IPS DF 19.7 (cell line): ENCODE measurements around the gene HAUS7.

ENCODE experiments used
- DNase-seq: peaks from one replicate; pipeline ENCODE4 v3.0.0-alpha.2; 2013; ENCODE audit warnings: low read depth, low spot score

Gene HAUS7

DNA sequence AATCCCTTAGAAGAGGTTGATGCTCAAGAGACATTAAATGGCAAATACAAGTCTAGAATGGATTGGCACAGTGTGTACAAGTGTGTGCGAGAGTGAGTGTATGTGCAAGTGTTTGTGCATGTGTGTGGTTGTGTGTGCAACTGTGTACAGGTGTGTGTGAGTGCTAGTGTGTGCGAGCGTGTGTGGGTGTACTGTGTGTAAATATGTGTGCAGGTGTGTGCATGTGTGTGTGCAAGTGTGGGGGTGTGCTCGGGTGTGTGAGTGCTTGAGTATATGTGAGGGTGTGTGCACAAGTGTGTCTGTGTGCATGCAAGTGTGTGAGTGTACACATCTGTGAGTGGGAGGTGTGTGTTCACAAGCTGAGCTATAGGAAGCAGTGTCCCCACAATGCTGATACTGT, 30.4 kb downstream of the HAUS7 start:
- DNase-seq, result no peak

DNA sequence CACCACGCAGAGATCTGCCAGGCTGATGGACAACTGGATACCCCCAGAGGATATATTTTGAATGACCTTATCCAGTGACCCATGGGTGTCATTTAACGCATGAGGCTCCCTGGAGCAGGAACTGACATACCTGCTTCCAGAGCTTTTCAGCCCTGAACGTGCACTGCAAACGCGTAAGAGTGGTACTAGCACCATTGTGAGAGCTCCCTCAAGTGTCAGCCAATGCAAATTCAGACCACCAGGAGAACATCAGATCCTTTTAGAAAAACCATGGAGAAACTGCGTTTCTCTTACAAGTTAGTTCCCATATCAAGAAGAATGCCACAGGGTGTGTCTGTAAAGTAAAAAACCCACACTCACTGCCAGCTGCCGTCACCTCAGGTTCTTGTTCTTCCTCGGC, 31.8 kb downstream of the HAUS7 start:
- DNase-seq, result no peak

DNA sequence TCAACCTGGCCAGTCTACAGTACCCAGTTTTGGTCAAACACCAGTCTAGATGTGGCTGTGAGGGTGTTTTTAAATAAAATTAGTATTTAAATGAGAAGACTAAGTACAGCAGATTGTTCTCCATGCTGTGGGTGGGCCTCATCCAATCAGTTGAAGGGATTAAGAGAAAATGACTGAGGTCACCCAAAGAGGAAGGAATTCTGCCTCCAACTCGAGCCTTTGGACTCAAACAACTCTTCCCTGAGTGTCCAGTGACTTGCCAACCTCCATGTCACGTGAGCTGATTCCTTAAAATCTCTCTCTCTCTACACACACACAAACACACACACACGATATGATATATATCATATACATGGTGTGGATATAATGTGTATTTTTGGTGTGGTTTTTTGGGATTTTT, 34.5 kb downstream of the HAUS7 start:
- no peak for DNase-seq

DNA sequence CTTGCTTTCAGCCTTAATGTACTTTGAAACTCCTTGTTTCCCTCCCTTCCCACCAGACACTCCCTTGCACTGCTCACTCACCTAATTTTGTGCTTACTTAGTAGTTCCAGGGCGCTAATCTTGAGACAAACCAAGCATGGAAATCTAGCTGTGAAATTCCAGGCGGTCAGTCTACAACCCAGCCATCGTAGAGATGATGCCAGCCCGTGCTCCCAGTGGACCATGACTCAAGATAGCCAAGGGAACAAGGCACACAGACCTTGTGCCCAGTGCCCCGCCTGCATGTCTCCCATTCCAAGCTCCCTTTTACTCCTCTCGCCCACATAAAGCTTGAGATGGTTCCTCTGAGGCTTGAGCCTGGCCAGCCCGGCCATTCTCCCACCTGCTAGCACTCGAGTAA, 35.6 kb downstream of the HAUS7 start:
- DNase-seq, result no peak

DNA sequence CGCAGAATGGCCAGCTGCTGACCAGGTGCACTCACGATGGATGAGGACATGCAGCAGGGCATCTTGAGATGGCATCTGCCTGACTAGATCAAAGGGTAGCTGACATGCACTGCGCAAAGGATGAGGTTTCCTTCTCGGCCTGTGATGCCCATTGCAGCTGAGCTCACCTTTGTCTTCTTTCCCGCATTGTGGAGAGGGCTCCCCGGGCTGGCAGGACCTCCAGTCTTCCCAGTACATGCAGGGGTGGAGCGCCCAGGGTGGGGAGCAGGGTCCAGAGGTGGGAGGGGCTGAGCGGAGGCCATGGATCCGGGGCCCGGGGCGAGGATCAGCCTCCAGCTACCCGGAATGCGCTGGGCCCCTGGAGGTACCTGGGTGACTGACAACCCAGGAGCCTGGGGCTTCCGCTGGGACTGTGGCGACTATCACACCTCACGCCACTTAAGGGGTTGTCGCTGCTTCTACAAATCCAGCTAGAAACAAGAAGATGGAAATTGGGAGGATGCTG, 36.5 kb downstream of the HAUS7 start:
- DNase-seq, result no peak

DNA sequence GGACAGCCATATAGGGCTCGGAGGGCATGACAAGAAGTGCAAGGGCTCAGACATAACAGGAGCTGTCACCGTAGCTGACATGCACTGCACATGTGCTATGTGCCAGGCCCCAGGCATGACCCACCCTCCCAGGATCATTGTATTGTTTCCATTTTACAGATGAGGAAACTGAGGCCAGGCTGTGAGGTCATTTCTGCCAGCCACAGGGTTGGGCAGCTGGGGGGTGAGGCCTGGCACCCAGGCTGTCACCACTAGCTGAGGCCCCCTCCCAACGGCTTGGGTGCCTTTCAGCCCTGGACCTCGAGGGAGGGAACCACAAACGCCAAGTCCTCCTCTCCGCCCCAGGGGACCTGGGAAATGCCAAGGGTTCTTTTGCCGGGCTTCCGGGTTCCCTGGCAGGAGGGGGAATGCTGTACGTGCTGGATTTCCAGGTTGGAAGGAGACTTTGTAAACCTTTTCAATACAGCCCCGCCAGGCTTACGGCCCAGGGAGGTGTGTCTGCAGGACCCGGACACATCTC, 37.2 kb downstream of the HAUS7 start:
- no peak for DNase-seq

DNA sequence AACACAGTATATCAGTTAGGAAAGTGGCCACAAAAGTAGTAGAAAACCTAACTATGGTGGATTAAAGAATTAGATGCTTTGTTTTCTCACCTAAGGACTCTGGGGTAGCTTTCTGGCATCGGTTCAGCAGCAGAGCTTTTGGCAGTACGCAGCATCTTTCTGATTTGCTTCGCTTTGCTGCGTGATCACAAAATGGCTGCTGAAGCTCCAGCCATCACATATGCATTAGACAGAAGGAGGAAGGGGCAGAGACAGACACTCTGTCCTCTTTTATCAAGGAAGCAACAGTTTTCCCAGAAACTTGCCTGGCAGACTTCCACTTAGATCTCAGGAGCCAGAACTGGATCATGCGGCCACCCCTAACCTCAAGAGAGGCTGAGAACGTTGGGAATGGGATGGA, 39.6 kb downstream of the HAUS7 start:
- no peak for DNase-seq

DNA sequence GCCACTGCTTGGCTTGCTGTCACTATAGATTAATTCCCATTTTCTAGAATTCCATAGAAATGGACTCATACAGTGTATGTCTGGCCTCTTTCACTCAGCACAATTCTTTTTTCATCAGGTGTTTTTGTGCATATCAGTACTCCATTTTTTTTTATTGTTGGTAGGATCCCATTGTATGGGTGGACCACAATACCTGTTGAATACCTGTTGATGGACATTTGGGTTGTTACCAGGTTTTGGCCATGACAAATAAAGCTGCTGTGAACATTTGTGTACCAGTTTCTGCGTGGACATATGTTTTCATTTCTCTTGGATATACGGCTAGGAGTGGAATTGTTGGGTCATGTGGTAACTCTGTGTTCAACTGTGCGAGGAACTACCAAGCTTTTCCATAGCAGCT, 44.2 kb downstream of the HAUS7 start:
- DNase-seq, result no peak

DNA sequence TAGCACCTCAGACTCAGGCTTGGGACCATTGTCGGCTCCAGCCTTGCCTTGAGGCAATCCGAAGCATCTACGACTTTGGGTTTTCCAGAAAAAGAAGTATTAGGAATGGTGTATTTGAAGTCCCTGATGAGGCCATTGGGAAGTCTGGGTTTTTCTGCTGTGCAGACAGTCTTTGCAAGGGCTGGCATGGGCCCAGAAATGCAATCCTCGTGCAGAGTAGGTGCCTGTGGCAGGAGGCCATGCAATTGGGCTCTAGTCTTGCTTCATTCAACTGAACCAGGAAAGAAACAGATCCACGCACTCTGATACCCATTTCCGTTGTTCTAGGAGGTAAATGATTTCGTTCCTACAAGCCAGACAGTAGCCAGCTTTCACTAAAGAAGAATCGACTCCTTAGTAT, 46.7 kb downstream of the HAUS7 start:
- no peak for DNase-seq

DNA sequence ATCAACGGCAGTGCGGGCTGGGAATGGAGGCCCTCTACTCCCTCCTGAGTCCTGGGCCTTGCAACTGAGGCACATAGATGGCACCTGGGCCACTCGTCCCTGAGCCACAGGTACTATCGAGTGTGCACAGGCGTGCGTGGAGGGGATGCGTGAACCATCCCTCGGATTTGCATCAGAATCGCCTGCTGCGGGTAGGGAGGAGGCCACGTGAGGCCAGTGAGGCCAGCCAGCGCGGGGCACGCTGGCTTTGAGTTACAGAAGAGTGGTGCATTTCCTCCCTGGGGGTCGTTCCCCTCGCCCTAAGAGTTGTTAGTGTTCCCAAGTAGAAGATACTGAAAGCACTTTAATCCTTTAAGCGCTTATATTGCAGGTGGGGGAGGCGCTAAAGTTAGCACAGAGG, 48.5 kb downstream of the HAUS7 start:
- DNase-seq, result no peak

DNA sequence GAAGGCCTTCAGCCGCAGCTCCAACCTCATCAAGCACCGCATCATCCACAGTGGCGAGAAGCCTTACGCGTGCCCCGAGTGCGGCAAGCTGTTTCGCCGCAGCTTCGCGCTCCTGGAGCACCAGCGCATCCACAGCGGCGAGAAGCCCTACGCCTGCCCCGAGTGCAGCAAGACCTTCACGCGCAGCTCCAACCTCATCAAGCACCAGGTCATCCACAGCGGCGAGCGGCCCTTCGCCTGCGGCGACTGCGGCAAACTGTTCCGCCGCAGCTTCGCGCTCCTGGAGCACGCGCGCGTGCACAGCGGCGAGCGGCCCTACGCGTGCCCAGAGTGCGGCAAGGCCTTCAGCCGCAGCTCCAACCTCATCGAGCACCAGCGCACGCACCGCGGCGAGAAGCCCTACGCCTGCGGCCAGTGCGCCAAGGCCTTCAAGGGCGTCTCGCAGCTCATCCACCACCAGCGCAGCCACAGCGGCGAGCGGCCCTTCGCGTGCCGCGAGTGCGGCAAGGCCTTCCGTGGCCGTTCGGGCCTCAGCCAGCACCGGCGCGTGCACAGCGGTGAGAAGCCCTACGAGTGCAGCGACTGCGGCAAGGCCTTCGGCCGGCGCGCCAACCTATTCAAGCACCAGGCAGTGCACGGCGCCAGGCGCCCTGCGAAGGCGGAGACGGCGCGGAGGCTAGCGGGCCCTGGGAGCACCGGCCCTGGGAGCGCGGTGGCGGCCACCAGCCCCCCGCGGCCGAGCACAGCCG, 49.4 kb downstream of the HAUS7 start:
- no peak for DNase-seq

DNA sequence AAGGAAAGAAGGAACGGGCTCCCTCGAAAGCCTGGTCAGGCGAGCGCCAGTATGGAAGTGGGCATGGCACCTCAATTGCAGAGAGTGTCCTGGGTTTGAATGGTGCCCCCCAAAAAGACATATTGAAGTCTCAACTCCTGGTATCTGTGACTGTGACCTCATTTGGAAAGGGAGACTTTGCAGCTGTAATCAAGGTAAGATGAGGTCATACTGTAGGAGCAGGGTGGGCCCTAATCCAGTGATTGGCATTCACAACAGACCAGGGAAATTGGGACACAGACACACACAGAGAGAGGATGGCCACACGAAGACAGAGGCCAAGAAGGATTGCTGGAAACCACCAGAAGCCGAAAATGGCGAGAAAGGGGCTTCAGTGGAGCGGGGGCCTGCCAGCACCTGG, 52.7 kb downstream of the HAUS7 start:
- DNase-seq, result no peak

DNA sequence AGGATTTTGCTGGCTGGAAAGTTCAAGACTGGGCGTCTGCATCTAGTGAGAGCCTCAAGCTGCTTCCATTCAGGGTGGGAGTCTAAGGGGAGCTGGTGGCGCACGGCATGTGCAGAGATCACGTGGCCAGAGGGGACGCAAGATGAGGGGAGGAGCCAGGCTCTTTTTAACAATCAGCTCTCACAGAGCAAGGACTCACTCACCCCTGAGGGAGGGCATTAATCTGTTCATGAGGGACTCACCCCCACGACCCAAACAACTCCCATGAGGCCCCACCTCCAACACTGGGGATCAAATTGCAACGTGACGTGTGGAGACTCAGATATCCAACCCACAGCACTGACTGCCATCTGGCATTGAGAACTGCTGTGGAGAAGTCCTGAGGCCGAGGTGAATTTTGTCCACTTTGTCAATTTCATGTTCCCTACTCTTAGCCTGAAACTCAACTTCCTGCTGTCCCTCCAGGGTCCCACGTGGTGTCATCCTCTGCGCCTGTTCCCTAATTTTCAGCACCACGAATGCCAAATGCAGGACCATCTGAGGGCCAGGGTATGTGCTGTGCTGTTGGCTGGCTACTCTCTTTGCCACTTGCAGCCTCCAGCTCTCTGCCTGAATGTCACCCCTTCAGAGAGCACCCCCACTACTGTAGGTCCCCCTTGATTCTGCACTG, 53.5 kb downstream of the HAUS7 start:
- DNase-seq, result no peak

DNA sequence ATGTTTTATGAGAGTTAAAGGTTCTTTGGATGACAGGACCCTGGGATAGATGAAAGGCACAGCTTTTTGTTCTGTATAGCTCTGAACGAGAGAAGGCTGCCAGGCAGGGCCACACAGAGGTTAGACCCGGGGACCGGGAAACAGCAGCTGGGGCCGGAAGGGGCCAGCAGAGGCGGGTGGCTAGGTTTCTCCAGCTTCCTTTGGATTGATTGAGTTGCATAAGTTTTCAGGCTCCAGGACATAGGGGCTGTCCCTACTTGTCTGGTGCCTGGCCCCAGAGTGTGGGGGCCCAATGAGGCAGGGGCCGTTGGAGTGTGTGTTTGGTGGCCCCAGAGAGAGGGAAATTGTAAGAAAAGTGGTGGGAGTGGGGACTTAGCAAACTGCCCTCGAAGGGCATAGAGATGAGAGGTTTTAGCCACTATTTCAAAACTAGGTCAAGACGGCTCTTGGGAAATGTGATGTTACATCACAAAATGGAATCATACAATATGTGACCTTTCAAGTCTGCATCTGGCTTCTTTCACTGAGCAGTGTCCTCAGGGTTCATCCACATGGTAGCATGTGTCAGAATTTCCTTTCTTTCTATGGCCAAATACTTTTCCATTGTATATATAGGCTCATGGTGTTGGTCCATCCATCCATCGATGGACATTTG, 55.4 kb downstream of the HAUS7 start:
- DNase-seq, result no peak

DNA sequence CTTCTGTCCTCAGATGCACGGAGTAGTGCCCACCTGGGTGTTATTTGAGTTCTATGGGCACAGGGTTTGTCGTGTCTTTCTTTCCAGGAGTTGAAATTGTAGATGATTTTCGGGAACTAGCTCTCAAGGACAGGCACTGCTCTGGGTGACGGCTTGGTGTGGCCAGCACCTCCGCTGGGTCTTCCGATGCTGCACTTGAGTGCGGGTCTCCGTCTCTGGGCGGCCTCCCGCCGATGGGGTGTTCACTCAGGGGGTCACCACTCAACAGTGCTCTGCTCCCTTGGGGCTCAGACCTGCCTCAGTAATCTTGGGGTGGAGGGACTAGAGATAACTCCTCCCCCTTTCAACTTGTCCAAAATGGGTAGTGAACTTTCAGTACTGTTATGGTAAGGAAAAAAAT, 56.6 kb downstream of the HAUS7 start:
- DNase-seq, result no peak

DNA sequence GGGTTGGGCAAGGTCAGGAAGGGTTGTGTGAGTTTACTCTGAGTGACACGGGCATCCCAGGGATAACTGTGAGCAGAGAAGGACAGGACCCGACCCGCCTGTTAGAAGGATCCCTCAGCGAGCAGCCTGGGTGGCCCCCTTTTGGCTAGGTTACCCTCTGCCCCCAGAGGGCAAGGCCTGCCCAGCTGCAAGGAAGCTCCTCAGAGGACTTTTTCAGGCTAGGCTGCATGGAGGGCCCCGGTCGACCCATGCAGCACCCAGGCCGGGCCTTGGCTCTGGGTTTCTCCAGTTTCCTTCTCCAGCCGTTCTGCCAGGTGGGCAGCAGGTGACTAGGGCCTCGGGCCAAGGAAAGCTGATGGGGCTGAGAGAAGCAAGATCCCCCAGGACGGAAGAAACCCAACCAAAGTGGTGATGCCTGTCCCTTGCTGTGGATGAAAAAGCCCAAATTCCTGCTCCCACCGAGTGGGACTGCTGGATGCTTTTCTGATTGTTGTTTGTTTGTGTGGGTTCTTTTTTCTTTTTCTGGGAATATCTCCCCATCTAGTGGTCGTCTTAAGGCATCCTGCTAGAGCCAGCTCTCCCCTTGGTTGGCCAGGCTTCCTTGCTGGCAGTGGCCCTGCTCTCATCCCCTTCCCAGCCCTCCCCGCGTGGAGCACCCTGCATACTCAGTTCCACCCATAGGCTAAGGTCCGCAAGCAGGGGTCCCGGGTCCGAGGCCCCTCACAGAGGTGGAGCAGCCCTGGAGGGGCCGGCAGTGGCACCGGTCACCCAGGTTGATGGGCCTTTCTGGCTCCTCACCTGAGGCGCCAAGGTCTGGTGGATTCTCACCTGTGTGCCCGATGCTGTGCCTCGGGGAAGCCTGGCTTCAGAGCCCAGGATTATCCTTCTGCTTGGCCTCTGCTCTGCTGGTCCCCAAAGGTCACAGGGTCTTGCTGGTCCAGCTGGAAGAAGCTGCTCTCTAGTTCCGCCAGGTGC, 57.3 kb downstream of the HAUS7 start:
- DNase-seq, result no peak

DNA sequence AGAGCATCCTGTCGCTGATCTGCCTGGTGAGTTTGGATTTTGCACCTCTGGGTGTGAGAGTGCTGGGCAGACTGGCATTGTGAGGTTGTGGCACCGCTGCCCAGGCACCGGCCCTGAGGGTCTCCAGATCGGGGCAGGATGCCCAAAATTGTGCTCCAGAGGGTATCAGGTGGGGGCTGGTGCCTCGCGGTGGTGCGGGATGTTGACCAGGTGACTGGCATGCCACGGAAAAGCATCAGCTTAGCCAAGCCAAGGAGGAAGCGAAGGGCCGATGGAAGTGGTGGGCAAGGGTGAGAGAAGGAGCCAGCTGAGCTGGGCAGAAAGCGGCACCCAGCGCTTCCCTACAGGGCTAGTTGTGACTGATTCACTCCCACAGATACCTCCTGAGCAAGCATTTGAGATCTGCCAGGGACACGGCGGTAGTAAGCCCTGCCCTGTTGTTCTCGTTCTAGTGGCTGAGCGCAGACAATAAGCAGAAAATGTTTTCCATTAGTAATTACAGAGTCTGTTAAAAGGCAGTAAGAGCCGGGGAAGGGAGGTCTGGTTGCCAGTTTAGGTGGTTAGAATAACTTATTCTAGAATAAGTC, 58.3 kb downstream of the HAUS7 start:
- no peak for DNase-seq

DNA sequence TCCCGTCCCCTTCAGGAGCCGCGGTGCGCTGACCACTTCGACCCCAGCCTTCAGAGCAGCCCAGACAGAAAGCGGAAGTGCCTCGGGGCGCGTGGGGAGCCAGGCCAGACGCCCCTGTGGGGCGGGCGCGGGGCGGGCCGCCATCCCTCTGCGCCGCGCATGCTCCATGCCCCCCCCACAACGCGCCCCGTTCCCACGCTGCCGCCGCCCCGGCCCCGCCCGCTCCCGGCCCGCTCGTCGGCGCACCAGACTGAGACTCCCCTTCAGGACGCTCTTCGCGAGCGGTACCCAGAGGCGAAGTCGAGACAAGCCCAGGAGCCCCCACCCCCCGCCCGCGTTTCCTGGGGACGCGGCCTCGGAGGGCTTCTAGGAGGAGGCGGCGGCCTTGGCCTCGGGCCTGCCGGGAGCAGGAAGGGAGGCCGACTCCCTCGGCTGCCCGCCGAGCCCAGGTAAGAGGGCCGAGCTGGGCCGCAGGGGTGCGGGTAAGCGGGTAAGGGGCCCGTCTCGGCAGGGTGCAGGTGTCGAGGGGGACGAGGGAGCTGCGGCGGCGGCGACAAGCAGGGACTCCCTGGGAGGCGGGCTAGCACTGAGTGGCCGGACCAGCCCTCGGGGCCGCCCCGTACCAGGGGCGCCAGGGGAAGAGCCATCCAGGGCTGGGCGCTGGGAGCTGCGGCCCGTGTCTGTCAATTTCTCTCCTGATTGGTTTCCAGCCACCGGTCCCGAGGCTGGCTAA, 59.0 kb downstream of the HAUS7 start, which contains the start of gene ZFP92:
Gene ZFP92, plus strand, starts transcription at position 218 of the 733 bp plus-strand sequence. CDS start 6,851 bp downstream, outside the sequence.
- DNase-seq, result no peak

DNA sequence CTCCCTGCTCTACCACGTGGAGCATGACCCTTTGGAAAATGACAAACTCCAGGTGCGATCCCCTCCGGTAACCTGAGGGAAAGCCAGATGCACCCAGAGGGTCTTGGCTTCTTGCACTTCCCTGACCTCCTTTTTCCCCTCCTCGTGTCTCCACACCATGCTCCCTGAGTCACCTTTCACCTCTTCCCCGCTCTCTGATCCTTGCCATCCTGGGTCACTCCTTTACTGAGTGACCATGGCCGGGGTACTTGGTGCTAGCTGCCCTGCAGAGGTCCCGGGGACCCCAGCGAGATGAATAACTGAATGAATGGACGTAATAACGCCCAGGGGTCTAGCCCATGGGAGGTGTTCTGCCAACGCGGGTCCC, 59.5 kb downstream of the HAUS7 start:
- no peak for DNase-seq

DNA sequence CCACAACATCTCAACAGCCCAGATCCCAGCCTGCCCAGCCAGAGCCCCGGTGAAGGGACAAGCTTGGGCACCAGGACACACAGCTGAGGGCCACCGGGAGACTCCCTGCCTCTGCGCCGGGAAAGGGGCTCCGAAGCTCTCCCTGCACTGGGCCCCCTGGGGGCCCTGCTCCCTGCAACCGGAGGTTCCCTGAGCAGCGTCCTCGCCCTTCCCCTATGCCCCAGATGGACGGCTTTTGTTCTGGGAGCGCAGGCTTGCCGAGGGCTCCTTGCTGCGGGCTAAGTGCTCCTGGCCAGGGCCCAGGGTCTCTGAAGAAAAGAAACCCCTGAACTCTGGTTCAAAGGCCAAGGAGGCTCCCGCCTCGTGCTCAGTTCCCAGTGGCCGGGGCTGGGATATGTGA, 60.0 kb downstream of the HAUS7 start:
- DNase-seq, result no peak
